Cerebellar nuclear complex (tissue), 1 donor: ENCODE data around the gene CABLES2.

Experiments used
- DNase-seq, 2 experiments: peaks; one replicate each; lab custom pipeline; 2025; lab: John Stamatoyannopoulos, UW

CABLES2 gene

GRCh38 chr20:62407221-62407992 lies at the start of gene CABLES2:
TSS of gene CABLES2 (minus strand) at chr20:62407285. CDS start at chr20:62407276, 9 bp downstream.
- peak; percentile 52 to 75 for DNase-seq

GRCh38 chr20:62455929-62456328 lies 48.8 kb upstream of the CABLES2 start:
- no peak for DNase-seq

- DNase-seq: no peak
Measured at GRCh38 chr20:62454904-62455636, 48.0 kb upstream of the CABLES2 start.

- no peak for DNase-seq
Measured at GRCh38 chr20:62453186-62453808, 46.2 kb upstream of the CABLES2 start.

- DNase-seq: no peak
Measured at GRCh38 chr20:62452475-62453095, 45.5 kb upstream of the CABLES2 start.

- no peak for DNase-seq
Measured at GRCh38 chr20:62451970-62452369, 44.9 kb upstream of the CABLES2 start.

GRCh38 chr20:62451156-62451767 lies 44.2 kb upstream of the CABLES2 start:
- DNase-seq: no peak

GRCh38 chr20:62449951-62450691 lies 43.0 kb upstream of the CABLES2 start:
- no peak for DNase-seq

GRCh38 chr20:62448788-62449187 lies 41.7 kb upstream of the CABLES2 start:
- DNase-seq: no peak

GRCh38 chr20:62448038-62448437 lies 41.0 kb upstream of the CABLES2 start:
- no peak for DNase-seq

GRCh38 chr20:62446888-62447869 lies 40.1 kb upstream of the CABLES2 start:
- DNase-seq: no peak

GRCh38 chr20:62446481-62446880 lies 39.4 kb upstream of the CABLES2 start:
- no peak for DNase-seq

- no peak for DNase-seq
Measured at GRCh38 chr20:62445553-62446340, 38.7 kb upstream of the CABLES2 start.

- no peak for DNase-seq
Measured at GRCh38 chr20:62444286-62444685, 37.2 kb upstream of the CABLES2 start.

- DNase-seq: no peak
Measured at GRCh38 chr20:62441987-62442539, 35.0 kb upstream of the CABLES2 start.

GRCh38 chr20:62439218-62439617 lies 32.1 kb upstream of the CABLES2 start:
- no peak for DNase-seq

GRCh38 chr20:62437927-62438326 lies 30.8 kb upstream of the CABLES2 start:
- DNase-seq: no peak

GRCh38 chr20:62437496-62437895 lies 30.4 kb upstream of the CABLES2 start:
- no peak for DNase-seq

GRCh38 chr20:62436692-62437091 lies 29.6 kb upstream of the CABLES2 start:
- DNase-seq: no peak
